H1 (cell line): ENCODE results near the gene EXOSC5. TPM values are rescaled to one million over a fixed set of nuclear protein-coding genes. Genes with fewer than 3 reads are reported as not detected.

Experiments used
- CTCF ChIA-PET: fragments of 300-600 bp; sonication (Branson Sonifier 250); formaldehyde crosslinking; loops from one replicate; lab custom pipeline; 2021; ENCODE audit not compliant: partially characterized antibody; lab: Charles Lee
- POLR2A ChIA-PET: fragments of 300-600 bp; sonication (Branson Sonifier 250); formaldehyde crosslinking; loops from one replicate; lab custom pipeline; 2021; ENCODE audit warnings: inconsistent platforms; ENCODE audit not compliant: partially characterized antibody; lab: Charles Lee
- DNase-seq, 2 experiments: peaks; one replicate each; pipeline versions ENCODE4 v3.0.0 to v3.0.0-alpha.2; 2010 to 2022; ENCODE audit warnings: low spot score in 2 of 2, low read depth in 1 of 2, mixed read lengths in 1 of 2
- FAIRE-seq: peaks from 2 replicates; lab custom pipeline; 2011; peaks lifted over from hg19 to GRCh38; lab: Jason Lieb, UNC
- H2AFZ ChIP-seq: 2 replicates; pipeline ENCODE4 v1.8.1; 2012; ENCODE audit warnings: low read length, inconsistent platforms
- H2AK5ac ChIP-seq: 2 replicates; pipeline ENCODE4 v1.6.1; 2013; ENCODE audit warnings: low read depth, low read length
- H2BK120ac ChIP-seq: replicated peaks from 2 replicates; pipeline ENCODE3; 2013; ENCODE audit warnings: low read depth, low read length, inconsistent platforms
- H2BK12ac ChIP-seq: 2 replicates; pipeline ENCODE4 v1.6.1; 2013; ENCODE audit warnings: low read depth, low read length
- H2BK15ac ChIP-seq: 2 replicates; pipeline ENCODE4 v1.6.1; 2013; ENCODE audit warnings: low read length
- H2BK20ac ChIP-seq: 2 replicates; pipeline ENCODE4 v1.6.1; 2013; ENCODE audit warnings: low read length
- H2BK5ac ChIP-seq: 2 replicates; pipeline ENCODE4 v1.6.1; 2013; ENCODE audit warnings: low read depth, low read length
- H3K14ac ChIP-seq: 2 replicates; pipeline ENCODE4 v1.6.1; 2013; ENCODE audit warnings: inconsistent platforms; ENCODE audit not compliant: insufficient read length
- H3K18ac ChIP-seq: 2 replicates; pipeline ENCODE4 v1.6.1; 2013; ENCODE audit warnings: low read length; ENCODE audit errors: extremely low read depth
- H3K23ac ChIP-seq: 2 replicates; pipeline ENCODE4 v1.6.1; 2013; ENCODE audit warnings: inconsistent platforms; ENCODE audit not compliant: insufficient read length
- H3K23me2 ChIP-seq: 2 replicates; pipeline ENCODE4 v1.6.1; 2013; ENCODE audit warnings: low read depth, low read length
- H3K27ac ChIP-seq: 2 replicates; pipeline ENCODE4 v1.6.1; 2011; ENCODE audit warnings: low read depth, low read length, inconsistent platforms
- H3K27me3 ChIP-seq, 4 experiments: replicated peaks in 1 of 4; 1 replicate in 1 of 4; 2 replicates in 3 of 4; pipeline versions ENCODE4 v1.6.1 to v1.8.1; 2011 to 2013; ENCODE audit warnings: low read length in 3 of 4, mild to moderate bottlenecking in 3 of 4, inconsistent platforms in 2 of 4, mixed read lengths in 2 of 4, moderate library complexity in 1 of 4; ENCODE audit not compliant: control insufficient read depth in 3 of 4, insufficient read depth in 3 of 4; ENCODE audit errors: extremely low read depth in 1 of 4
- H3K36me3 ChIP-seq, 4 experiments: 2 replicates each; pipeline versions ENCODE4 v1.6.1 to v1.8.1; 2011 to 2013; ENCODE audit warnings: mild to moderate bottlenecking in 4 of 4, low read length in 3 of 4, moderate library complexity in 2 of 4, control low read depth in 1 of 4, inconsistent platforms in 1 of 4; ENCODE audit not compliant: insufficient read depth in 4 of 4, control insufficient read depth in 2 of 4
- H3K4ac ChIP-seq: replicated peaks from 2 replicates; pipeline ENCODE3; 2013; ENCODE audit warnings: low read length, low read depth, mixed read lengths, inconsistent platforms; ENCODE audit not compliant: insufficient read length
- H3K4me1 ChIP-seq, 4 experiments: replicated peaks in 1 of 4; 1 replicate in 1 of 4; 2 replicates in 3 of 4; pipeline versions ENCODE4 v1.6.1 to v1.8.1; 2011 to 2013; ENCODE audit warnings: low read length in 3 of 4, inconsistent platforms in 2 of 4, mixed read lengths in 1 of 4; ENCODE audit not compliant: insufficient read depth in 4 of 4, control insufficient read depth in 3 of 4
- H3K4me2 ChIP-seq, 2 experiments: 2 replicates each; pipeline versions ENCODE4 v1.6.1 to v1.8.1; 2011 to 2013; ENCODE audit warnings: low read depth in 2 of 2, low read length in 2 of 2, control low read depth in 1 of 2, inconsistent platforms in 1 of 2, mild to moderate bottlenecking in 1 of 2; ENCODE audit not compliant: insufficient read depth in 1 of 2
- H3K4me3 ChIP-seq, 4 experiments: fragments of 200-600, 300-600 bp in 1 of 4; sonication (generic), shearing (Covaris generic), sonication (Bioruptor Twin) in 1 of 4; 2 replicates each; pipeline versions ENCODE4 v1.5.1 to v1.8.1; 2011 to 2016; ENCODE audit warnings: low read length in 4 of 4, low read depth in 3 of 4, control low read depth in 2 of 4, inconsistent platforms in 2 of 4, mild to moderate bottlenecking in 2 of 4, mixed read lengths in 1 of 4, moderate library complexity in 1 of 4; ENCODE audit not compliant: insufficient read depth in 2 of 4; ENCODE audit errors: extremely low read depth in 1 of 4
- H3K56ac ChIP-seq: replicated peaks from 2 replicates; pipeline ENCODE3; 2013; ENCODE audit warnings: low read depth, mild to moderate bottlenecking, mixed read lengths, low read length, inconsistent platforms; ENCODE audit not compliant: insufficient read length
- H3K79me1 ChIP-seq: 2 replicates; pipeline ENCODE4 v1.6.1; 2013; ENCODE audit warnings: low read depth, low read length, control low read depth
- H3K79me2 ChIP-seq, 2 experiments: 2 replicates each; pipeline versions ENCODE4 v1.6.1 to v1.8.1; 2012 to 2013; ENCODE audit warnings: low read length in 2 of 2, mild to moderate bottlenecking in 2 of 2, inconsistent platforms in 1 of 2; ENCODE audit not compliant: insufficient read depth in 2 of 2, control insufficient read depth in 1 of 2
- H3K9ac ChIP-seq, 4 experiments: replicated peaks in 1 of 4; 1 replicate in 1 of 4; 2 replicates in 3 of 4; pipeline versions ENCODE4 v1.6.1 to v1.8.1; 2011 to 2013; ENCODE audit warnings: low read depth in 3 of 4, low read length in 3 of 4, control low read depth in 2 of 4, mild to moderate bottlenecking in 2 of 4, moderate library complexity in 2 of 4, inconsistent platforms in 1 of 4; ENCODE audit errors: extremely low read depth in 1 of 4
- H3K9me3 ChIP-seq, 2 experiments: 2 replicates each; pipeline versions ENCODE4 v1.6.1 to v1.8.1; 2012 to 2013; ENCODE audit warnings: mild to moderate bottlenecking in 2 of 2, moderate library complexity in 2 of 2, control low read depth in 1 of 2, inconsistent platforms in 1 of 2, low read depth in 1 of 2, low read length in 1 of 2, mixed read lengths in 1 of 2; ENCODE audit not compliant: insufficient read depth in 2 of 2
- H4K20me1 ChIP-seq, 2 experiments: replicated peaks in 1 of 2; 2 replicates each; pipeline versions ENCODE3 to v1.8.1; 2011 to 2013; ENCODE audit warnings: inconsistent platforms in 2 of 2, low read length in 2 of 2, mild to moderate bottlenecking in 1 of 2; ENCODE audit not compliant: insufficient read depth in 2 of 2, control insufficient read depth in 1 of 2
- H4K5ac ChIP-seq: 2 replicates; pipeline ENCODE4 v1.6.1; 2013; ENCODE audit warnings: low read length, low read depth, mixed read lengths, inconsistent platforms; ENCODE audit not compliant: insufficient read length
- H4K8ac ChIP-seq: 2 replicates; pipeline ENCODE4 v1.8.0; 2013; ENCODE audit warnings: mild to moderate bottlenecking, moderate library complexity, low read length, inconsistent platforms; ENCODE audit not compliant: insufficient read depth; ENCODE audit errors: extremely low read depth
- H4K91ac ChIP-seq: replicated peaks from 2 replicates; pipeline ENCODE3; 2013; ENCODE audit warnings: low read length, mixed read lengths, inconsistent platforms; ENCODE audit not compliant: insufficient read length
- BACH1 ChIP-seq: IDR thresholded peaks from 2 replicates; pipeline ENCODE4 v1.6.1; 2012; ENCODE audit warnings: low read length, improper control_type of control experiment
- EGR1 ChIP-seq: IDR thresholded peaks from 2 replicates; pipeline ENCODE4 v1.6.1; 2011; ENCODE audit warnings: low read depth, low read length, borderline replicate concordance
- FOSL1 ChIP-seq: IDR thresholded peaks from 2 replicates; pipeline ENCODE4 v1.6.1; 2011; ENCODE audit warnings: mild to moderate bottlenecking, low read depth, low read length, moderate library complexity; ENCODE audit not compliant: insufficient read depth
- GTF2F1 ChIP-seq: IDR thresholded peaks from 2 replicates; pipeline ENCODE4 v1.6.1; 2012; ENCODE audit warnings: low read depth, low read length, improper control_type of control experiment, borderline replicate concordance
- HDAC2 ChIP-seq, 2 experiments: fragments of 300-600 bp in 1 of 2; sonication (generic) in 1 of 2; IDR thresholded peaks; 2 replicates each; pipeline ENCODE4 v1.6.1; 2011 to 2012; ENCODE audit warnings: low read depth in 2 of 2, low read length in 2 of 2, mild to moderate bottlenecking in 2 of 2, moderate library complexity in 2 of 2, borderline replicate concordance in 1 of 2, inconsistent platforms in 1 of 2
- JUN ChIP-seq: IDR thresholded peaks from 2 replicates; pipeline ENCODE4 v1.6.1; 2011; ENCODE audit warnings: low read depth, mild to moderate bottlenecking, improper control_type of control experiment, low read length
- JUND ChIP-seq: IDR thresholded peaks from 2 replicates; pipeline ENCODE4 v1.6.1; 2011; ENCODE audit warnings: mild to moderate bottlenecking, improper control_type of control experiment, low read length
- KDM5A ChIP-seq: fragments of 200-600 bp; IDR thresholded peaks from 2 replicates; pipeline ENCODE4 v1.7.1; 2012; ENCODE audit warnings: mild to moderate bottlenecking, low read length, inconsistent platforms, mixed read lengths
- PHF8 ChIP-seq: fragments of 200-600 bp; sonication (generic); conservative IDR thresholded peaks from 2 replicates; pipeline ENCODE4 v1.7.1; 2012; ENCODE audit warnings: low read depth, mild to moderate bottlenecking, inconsistent platforms, low read length, moderate library complexity
- SIN3A ChIP-seq, 2 experiments: IDR thresholded peaks in 1 of 2; conservative IDR thresholded peaks in 1 of 2; 2 replicates each; pipeline ENCODE4 v1.6.1; 2011 to 2012; ENCODE audit warnings: low read length in 2 of 2, improper control_type of control experiment in 1 of 2, low read depth in 1 of 2, mild to moderate bottlenecking in 1 of 2
- SP2 ChIP-seq: IDR thresholded peaks from 2 replicates; pipeline ENCODE4 v1.6.1; 2012; ENCODE audit warnings: mild to moderate bottlenecking, low read length, inconsistent platforms
- WGBS, 2 experiments: shearing (Covaris generic) in 1 of 2; methylation state at CpG; one replicate each; pipeline versions ENCODE4 v1.1.6 to v1.1.7; 2013 to 2015; ENCODE audit warnings: low lambda C conversion rate in 2 of 2, mixed read lengths in 2 of 2, inconsistent platforms in 1 of 2, low coverage in 1 of 2, missing lambda C conversion rate in 1 of 2; ENCODE audit not compliant: insufficient replicate concordance in 2 of 2, insufficient coverage in 1 of 2, insufficient read length in 1 of 2; ENCODE audit errors: extremely low coverage in 1 of 2, missing lambda C conversion rate in 1 of 2; 5-methylcytosine and 5-hydroxymethylcytosine counted together
- polyA plus RNA-seq, 7 experiments: library from polyadenylated mRNA; depleted of rRNA in 3 of 7; stranded (reverse) in 5 of 7; unstranded in 2 of 7; fragments of >200 nt in 5 of 7; fragments of 200-250 nt in 2 of 7; gene quantifications; 1 replicate in 5 of 7; 2 replicates in 1 of 7; 4 replicates in 1 of 7; pipeline versions ENCODE4 v1.2.1 to v1.2.3, GENCODE V29; 2011 to 2013; ENCODE audit warnings: missing spikeins in 2 of 7, mixed read lengths in 2 of 7
- total RNA-seq: library from RNA; stranded (reverse); fragmentation: NEBNext Ultra II Directional; extraction: Animal tissue kit (Norgen Biotek cat#: 25700); gene quantifications from 2 replicates; pipeline ENCODE4 v1.2.1, GENCODE V29; 2021
- TF ChIP-seq, protein P1 (sequence below): IDR thresholded peaks from 2 replicates; pipeline ENCODE4 v1.6.1; 2012; ENCODE audit warnings: low read length, inconsistent platforms

EXOSC5 gene
- total and polyA plus RNA-seq, 2 of the 8 experiments (the other 6 are each of a cell fraction or from before 2014, with no cell fraction given): 56.2 to 92.8 TPM

DNA sequence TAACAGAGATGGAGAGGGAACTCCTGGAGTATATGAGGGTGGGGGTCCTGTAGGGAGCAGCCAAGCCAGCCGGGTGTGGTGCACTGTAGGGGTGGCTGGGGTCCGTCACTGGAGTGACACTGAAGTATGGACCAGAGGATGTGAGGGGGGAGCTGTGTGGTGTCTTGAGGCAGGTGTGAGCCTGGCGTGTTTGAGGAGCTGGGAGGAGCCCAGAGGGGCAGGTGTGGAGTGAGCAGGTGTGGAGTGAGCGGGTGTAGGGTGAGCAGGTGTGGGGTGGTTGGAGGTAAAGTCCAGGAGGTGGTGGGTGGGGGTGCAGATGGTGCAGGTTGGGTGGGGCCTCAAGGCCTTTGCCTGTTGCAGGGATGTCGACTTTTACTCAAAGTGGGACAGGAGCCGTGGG is 24.2 kb upstream of the EXOSC5 start:
- Histone ChIP-seq H3K23me2 (no peaks in the 10 kb centered on the region), H3K79me1 (no peaks in the 10 kb centered on the region), H2BK120ac (no peak overlapping the region), H2AK5ac (no peak overlapping the region), H4K8ac (no peak overlapping the region), H3K9ac (no peak overlapping the region), H3K4ac (no peak overlapping the region), H4K5ac (no peak overlapping the region), H3K4me1 (peaks cover 0 to under 1% (median 0%) of the 10 kb centered on the region in 4 experiments; a peak in 1 of 7 replicates), H2BK12ac (no peak overlapping the region), H3K9me3 (no peaks in the 10 kb centered on the region), H3K36me3 (peaks cover 0 to 12% (median 2%) of the 10 kb centered on the region in 4 experiments; a peak in 6 of 8 replicates), H3K4me2 (no peak overlapping the region), H3K18ac (no peak overlapping the region), H2AFZ (no peak overlapping the region), H2BK15ac (no peak overlapping the region), H3K27ac (no peak overlapping the region), H3K27me3 (no peaks in the 10 kb centered on the region), H4K91ac (no peak overlapping the region), H3K14ac (no peak overlapping the region), H3K56ac (no peak overlapping the region), H3K4me3 (no peak overlapping the region), H4K20me1 (no peaks in the 10 kb centered on the region), H2BK20ac (no peak overlapping the region), H3K23ac (no peak overlapping the region), H2BK5ac (no peak overlapping the region), H3K79me2 (no peaks in the 10 kb centered on the region)
- ChIA-PET POLR2A (interaction anchor here (0.7 to 1.4 kb wide), 2 partner anchors 12 to 14 kb away, joined by 3 read pairs; no protein-coding TSS in a partner anchor), CTCF (interaction anchor here (0.8 to 1.1 kb wide), 3 partner anchors 13 to 142 kb away, joined by 3 to 10 read pairs (median 4); no protein-coding TSS in a partner anchor)
- FAIRE-seq: no peak
- WGBS, 2 experiments: 96% methylated on average over 6 of the region's 6 CpGs; no CpG with 5 or more reads in 1 of the 2 experiments
- DNase-seq: no peak
- TF ChIP-seq SP2 (no peak), GTF2F1 (no peak), FOSL1 (no peak), HDAC2 (IDR thresholded peaks at IDR 0.05; ENCODE audit: borderline replicate concordance in 1 of 2, low read depth in 2 of 2, low read length in 2 of 2) (no peak), PHF8 (no peak), JUN (no peak), BACH1 (no peak), SIN3A (conservative IDR thresholded peaks at IDR 0.05 in 1 of 2, IDR thresholded peaks at IDR 0.05 in 1 of 2; ENCODE audit: low read depth in 1 of 2, low read length in 2 of 2) (no peak), JUND (no peak), KDM5A (no peak), EGR1 (no peak)
- TF ChIP-seq, protein P1, sequence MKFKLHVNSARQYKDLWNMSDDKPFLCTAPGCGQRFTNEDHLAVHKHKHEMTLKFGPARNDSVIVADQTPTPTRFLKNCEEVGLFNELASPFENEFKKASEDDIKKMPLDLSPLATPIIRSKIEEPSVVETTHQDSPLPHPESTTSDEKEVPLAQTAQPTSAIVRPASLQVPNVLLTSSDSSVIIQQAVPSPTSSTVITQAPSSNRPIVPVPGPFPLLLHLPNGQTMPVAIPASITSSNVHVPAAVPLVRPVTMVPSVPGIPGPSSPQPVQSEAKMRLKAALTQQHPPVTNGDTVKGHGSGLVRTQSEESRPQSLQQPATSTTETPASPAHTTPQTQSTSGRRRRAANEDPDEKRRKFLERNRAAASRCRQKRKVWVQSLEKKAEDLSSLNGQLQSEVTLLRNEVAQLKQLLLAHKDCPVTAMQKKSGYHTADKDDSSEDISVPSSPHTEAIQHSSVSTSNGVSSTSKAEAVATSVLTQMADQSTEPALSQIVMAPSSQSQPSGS: no peak
